ENCODE measurements around the gene SEPHS2. TPM values are rescaled to one million over a fixed set of nuclear protein-coding genes. Genes with fewer than 3 reads are reported as not detected.
"Not testable (repeated sequence)": the region's sequence is repeated elsewhere in the genome, so short reads cannot be mapped to it uniquely, and the experiment has no call there.

The SEPHS2 gene
- total and polyA plus RNA-seq, 4 experiments from 2014 or later: 42.0 to 65.9 (median 50.4) TPM

DNA sequence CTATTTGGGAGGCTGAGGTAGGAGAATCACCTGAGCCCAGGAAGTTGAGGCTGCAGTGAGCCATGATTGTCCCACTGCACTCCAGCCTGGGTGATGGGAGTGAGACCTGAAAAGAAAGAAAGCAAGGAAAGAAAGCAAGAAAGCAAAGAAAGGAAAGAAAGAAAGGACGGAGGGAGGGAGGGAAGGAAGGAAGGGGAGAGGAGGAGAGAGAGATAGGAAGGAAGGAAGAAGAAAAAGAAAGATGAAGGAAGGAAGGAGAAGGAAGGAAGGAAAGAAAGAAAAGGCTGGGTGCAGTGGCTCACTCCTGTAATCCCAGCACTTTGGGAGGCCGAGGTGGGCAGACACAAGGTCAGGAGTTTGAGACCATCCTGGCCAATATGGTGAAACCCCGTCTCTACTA is 32.1 kb upstream of the SEPHS2 start:
- H3K4me3 ChIP-seq (ENCODE audit: low read length in 2 of 2); H3K9me3 ChIP-seq (ENCODE audit: control insufficient read depth in 1 of 2, low read length in 2 of 2); H3K27me3 ChIP-seq (ENCODE audit: insufficient read depth, low read length); H3K9me3 Mint-ChIP-seq; DNase-seq; H3K27me3 Mint-ChIP-seq: not testable (repeated sequence)
- Mint-ChIP-seq H3K27ac (peak overlapping the region; percentile 79 to 95 (median 91)), H3K36me3 (peaks cover 51 to 74% of the 10 kb centered on the region in 2 donors), H3K4me3 (peak overlapping the region in 5 of 8 donors; percentile 15 to 66 (median 38)), H3K4me1 (peaks cover 38 to 77% (median 55%) of the 10 kb centered on the region in 4 donors)
- intact Hi-C loops (cut with micrococcal nuclease): loop anchor here (10.0 kb wide), 1 partner anchor 47 kb away; the partner anchor contains the start of gene ZNF768
- H3K4me1 ChIP-seq (ENCODE audit: insufficient read depth, low read length): peaks cover 76% of the 10 kb centered on the region
- CTCF ChIA-PET (ENCODE audit: partially characterized antibody): interaction anchor here (0.7 to 7.1 kb wide), 4 partner anchors 20 to 120 kb away, joined by 3 to 143 read pairs (median 5); partner anchors contain the start of gene SEPHS2
- peaks cover 46% of the 10 kb centered on the region for H3K36me3 ChIP-seq (ENCODE audit: insufficient read depth, low read length)
- peak overlapping the region; percentile 3 for H3K27ac ChIP-seq (ENCODE audit: low read depth, low read length)
- POLR2A ChIA-PET (ENCODE audit: partially characterized antibody): interaction anchor here (1.2 to 41.1 kb wide), 6 partner anchors 17 to 80 kb away, joined by 3 to 1162 read pairs (median 20); partner anchors contain the start of genes DCTPP1, SEPHS2 and ZNF764

DNA sequence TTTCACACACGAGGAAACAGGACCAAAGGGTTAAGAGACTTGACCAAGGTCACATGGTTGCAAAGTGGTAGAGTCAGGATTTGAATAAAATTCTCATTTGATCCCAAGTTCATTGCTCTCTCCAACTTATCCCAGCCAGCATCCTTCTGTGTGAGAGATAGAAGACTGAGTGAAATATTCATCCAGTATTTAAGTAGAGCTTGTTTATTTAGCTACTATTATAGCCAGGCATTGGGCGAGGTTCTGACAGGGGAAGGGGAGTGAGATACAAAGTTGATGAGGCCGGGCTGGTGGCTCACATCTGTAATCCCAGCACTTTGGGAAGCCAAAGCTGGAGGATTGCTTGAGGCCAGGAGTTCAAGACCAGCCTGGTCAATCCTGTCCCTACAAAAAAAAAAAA is 31.3 kb upstream of the SEPHS2 start:
- Mint-ChIP-seq H3K9me3 (no peaks in the 10 kb centered on the region), H3K27me3 (no peaks in the 10 kb centered on the region), H3K4me1 (peaks cover 37 to 78% (median 55%) of the 10 kb centered on the region in 4 donors), H3K36me3 (peaks cover 45 to 74% of the 10 kb centered on the region in 2 donors), H3K27ac (peak overlapping the region; percentile 79 to 95 (median 91)), H3K4me3 (peak overlapping the region in 3 of 8 donors; percentile 6 to 32 (median 20))
- Histone ChIP-seq H3K9me3 (ENCODE audit: control insufficient read depth in 1 of 2, low read length in 2 of 2) (no peaks in the 10 kb centered on the region), H3K27ac (ENCODE audit: low read depth, low read length) (peak overlapping the region; percentile 11), H3K36me3 (ENCODE audit: insufficient read depth, low read length) (peaks cover 38% of the 10 kb centered on the region), H3K4me3 (ENCODE audit: low read length in 2 of 2) (no peak overlapping the region), H3K4me1 (ENCODE audit: insufficient read depth, low read length) (peaks cover 74% of the 10 kb centered on the region), H3K27me3 (ENCODE audit: insufficient read depth, low read length) (no peaks in the 10 kb centered on the region)
- POLR2A ChIA-PET (ENCODE audit: partially characterized antibody): interaction anchor here (1.0 to 41.1 kb wide), 8 partner anchors 17 to 81 kb away, joined by 3 to 1162 read pairs (median 17); partner anchors contain the start of genes DCTPP1, SEPHS2 and ZNF764
- no peak for DNase-seq
- intact Hi-C loops (cut with micrococcal nuclease): loop anchor here (10.0 kb wide), 1 partner anchor 48 kb away; the partner anchor contains the start of gene ZNF768
- CTCF ChIA-PET (ENCODE audit: partially characterized antibody): interaction anchor here (0.7 to 7.1 kb wide), 6 partner anchors 19 to 121 kb away, joined by 3 to 143 read pairs (median 4); partner anchors contain the start of genes DCTPP1, SEPHS2 and ZNF747

DNA sequence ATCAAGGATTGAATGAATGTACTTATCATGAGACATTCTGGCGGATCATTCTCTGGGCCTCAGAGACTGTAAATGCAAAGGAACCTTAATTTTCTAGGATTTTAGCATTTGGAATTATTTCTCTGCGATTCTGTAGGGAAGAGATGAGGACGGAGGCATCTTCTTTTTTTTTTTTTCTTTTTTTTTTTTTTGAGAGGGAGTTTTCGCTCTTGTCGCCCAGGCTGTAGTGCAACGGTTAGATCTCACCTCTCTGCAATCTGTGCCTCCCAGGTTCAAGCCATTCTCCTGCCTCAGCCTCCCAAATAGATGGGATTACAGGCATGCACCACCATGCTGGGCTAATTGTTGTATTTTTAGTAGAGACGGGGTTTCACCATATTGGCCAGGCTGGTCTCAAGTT is 29.0 kb upstream of the SEPHS2 start:
- Histone ChIP-seq H3K4me3 (ENCODE audit: low read length in 2 of 2) (peak overlapping the region; percentile 77 to 96), H3K9me3 (ENCODE audit: control insufficient read depth in 1 of 2, low read length in 2 of 2) (no peaks in the 10 kb centered on the region), H3K27me3 (ENCODE audit: insufficient read depth, low read length) (no peaks in the 10 kb centered on the region), H3K36me3 (ENCODE audit: insufficient read depth, low read length) (peaks cover 18% of the 10 kb centered on the region), H3K27ac (ENCODE audit: low read depth, low read length) (peak overlapping the region; percentile 89), H3K4me1 (ENCODE audit: insufficient read depth, low read length) (peaks cover 80% of the 10 kb centered on the region)
- intact Hi-C loops (cut with micrococcal nuclease): loop anchor here (10.0 kb wide), 1 partner anchor 50 kb away; the partner anchor contains the start of gene ZNF768
- CTCF ChIA-PET (ENCODE audit: partially characterized antibody): interaction anchor here (1.3 to 7.1 kb wide), 7 partner anchors 8 to 61 kb away, joined by 3 to 143 read pairs (median 9); partner anchors contain the start of genes DCTPP1 and SEPHS2
- Mint-ChIP-seq H3K27me3 (no peaks in the 10 kb centered on the region), H3K9me3 (no peaks in the 10 kb centered on the region), H3K36me3 (peaks cover 32 to 57% of the 10 kb centered on the region in 2 donors), H3K4me1 (peaks cover 39 to 77% (median 55%) of the 10 kb centered on the region in 4 donors), H3K4me3 (peak overlapping the region; percentile 89 to 99 (median 98)), H3K27ac (peak overlapping the region; percentile 42 to 94 (median 89))
- no peak for DNase-seq
- POLR2A ChIA-PET (ENCODE audit: partially characterized antibody): interaction anchor here (1.1 to 41.1 kb wide), 12 partner anchors 7 to 175 kb away, joined by 3 to 1162 read pairs (median 18); partner anchors contain the start of genes DCTPP1, PRR14, SEPHS2 and ZNF688

DNA sequence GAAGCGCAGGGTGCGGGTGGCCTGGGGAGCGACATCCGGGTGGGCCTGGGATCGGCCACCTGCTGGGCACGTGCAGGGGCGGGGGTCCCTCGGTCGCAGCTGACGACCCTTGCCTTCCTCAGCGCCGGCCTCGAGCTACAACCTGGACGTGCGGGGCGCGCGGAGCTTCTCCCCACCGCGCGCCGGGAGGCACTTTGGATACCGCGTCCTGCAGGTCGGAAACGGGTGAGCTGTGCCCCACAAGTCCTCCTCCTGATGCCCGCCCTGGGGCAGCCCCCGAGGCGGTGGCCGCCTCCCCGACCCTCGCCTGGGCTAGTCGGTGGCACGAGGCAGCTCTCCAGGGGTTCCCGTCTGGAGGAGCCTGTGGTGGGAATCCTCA is 28.4 kb upstream of the SEPHS2 start:
- Histone ChIP-seq H3K36me3 (ENCODE audit: insufficient read depth, low read length) (peaks cover 12% of the 10 kb centered on the region), H3K4me3 (ENCODE audit: low read length in 2 of 2) (peak overlapping the region; percentile 77 to 96), H3K27ac (ENCODE audit: low read depth, low read length) (peak overlapping the region; percentile 89), H3K4me1 (ENCODE audit: insufficient read depth, low read length) (peaks cover 80% of the 10 kb centered on the region), H3K27me3 (ENCODE audit: insufficient read depth, low read length) (no peaks in the 10 kb centered on the region), H3K9me3 (ENCODE audit: control insufficient read depth in 1 of 2, low read length in 2 of 2) (no peaks in the 10 kb centered on the region)
- Mint-ChIP-seq H3K27me3 (no peaks in the 10 kb centered on the region), H3K4me3 (peak overlapping the region; percentile 98 to 99 (median 98)), H3K27ac (peak overlapping the region in 6 of 7 donors; percentile 93 to 97 (median 96)), H3K36me3 (peaks cover 32 to 53% of the 10 kb centered on the region in 2 donors), H3K4me1 (peaks cover 40 to 81% (median 55%) of the 10 kb centered on the region in 4 donors), H3K9me3 (no peaks in the 10 kb centered on the region)
- intact Hi-C loops (cut with micrococcal nuclease): loop anchor here (10.0 kb wide), 1 partner anchor 51 kb away; the partner anchor contains the start of gene ZNF768
- ChIA-PET POLR2A (ENCODE audit: partially characterized antibody) (interaction anchor here (0.8 to 41.1 kb wide), 18 partner anchors 8 to 176 kb away, joined by 3 to 1162 read pairs (median 10); partner anchors contain the start of genes DCTPP1, PRR14, SEPHS2 and ZNF688), CTCF (ENCODE audit: partially characterized antibody) (interaction anchor here (0.8 to 7.1 kb wide), 9 partner anchors 9 to 141 kb away, joined by 3 to 143 read pairs (median 4); partner anchors contain the start of genes DCTPP1 and SEPHS2)
- DNase-seq: no peak

DNA sequence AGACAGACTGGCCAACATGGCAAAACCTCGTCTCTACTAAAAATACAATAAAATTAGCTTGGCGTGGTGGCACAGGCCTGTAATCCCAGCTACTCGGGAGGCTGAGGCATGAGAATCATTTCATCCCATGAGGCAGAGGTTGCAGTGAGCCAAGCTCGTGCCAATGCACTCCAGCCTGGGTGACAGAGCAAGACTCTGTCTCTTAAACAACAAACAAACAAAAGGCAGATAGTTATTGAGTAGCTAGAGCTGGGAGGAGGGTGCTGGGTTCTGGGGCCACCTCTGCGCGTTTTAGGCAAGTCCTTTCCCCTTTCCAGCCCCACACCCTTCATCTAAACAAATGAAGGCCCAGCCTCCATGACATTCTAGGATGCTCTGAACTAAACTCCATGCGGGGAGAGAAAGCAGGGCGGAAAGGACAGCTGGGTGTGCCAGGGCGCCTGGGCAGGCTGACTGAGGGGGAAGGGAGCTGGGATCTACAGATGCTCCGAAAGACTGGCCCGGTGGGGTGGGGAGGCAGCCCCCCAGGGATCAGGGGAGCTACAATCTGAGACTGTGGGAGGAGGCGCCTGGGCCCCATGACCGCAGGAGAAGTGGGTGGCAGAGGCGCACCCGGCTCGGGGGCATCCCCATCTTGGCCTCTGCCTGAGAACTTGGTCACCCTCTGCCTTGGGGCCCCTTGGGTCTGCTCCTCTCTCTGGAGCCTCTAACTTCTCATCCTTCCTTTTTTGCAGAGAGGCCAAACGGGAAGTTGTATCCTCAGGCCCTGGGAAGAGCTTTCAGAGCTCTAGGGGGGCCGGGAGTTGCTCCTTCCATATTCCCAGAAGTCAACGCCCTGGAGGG is 27.8 kb upstream of the SEPHS2 start:
- Mint-ChIP-seq H3K27me3 (no peaks in the 10 kb centered on the region), H3K4me3 (peak overlapping the region; percentile 98 to 99 (median 98)), H3K4me1 (peaks cover 37 to 77% (median 51%) of the 10 kb centered on the region in 4 donors), H3K36me3 (peaks cover 29 to 48% of the 10 kb centered on the region in 2 donors), H3K9me3 (no peaks in the 10 kb centered on the region), H3K27ac (peak overlapping the region; percentile 92 to 97 (median 95))
- ChIA-PET CTCF (ENCODE audit: partially characterized antibody) (interaction anchor here (0.8 to 7.1 kb wide), 10 partner anchors 10 to 142 kb away, joined by 3 to 143 read pairs (median 4); partner anchors contain the start of genes DCTPP1 and SEPHS2), POLR2A (ENCODE audit: partially characterized antibody) (interaction anchor here (0.8 to 41.1 kb wide), 25 partner anchors 9 to 225 kb away, joined by 3 to 1162 read pairs (median 8); partner anchors contain the start of genes DCTPP1, FBRS, PRR14 and SEPHS2)
- Histone ChIP-seq H3K27me3 (ENCODE audit: insufficient read depth, low read length) (no peaks in the 10 kb centered on the region), H3K36me3 (ENCODE audit: insufficient read depth, low read length) (peaks cover 6% of the 10 kb centered on the region), H3K4me1 (ENCODE audit: insufficient read depth, low read length) (peaks cover 73% of the 10 kb centered on the region), H3K27ac (ENCODE audit: low read depth, low read length) (peak overlapping the region; percentile 89), H3K4me3 (ENCODE audit: low read length in 2 of 2) (peak overlapping the region; percentile 77 to 96), H3K9me3 (ENCODE audit: control insufficient read depth in 1 of 2, low read length in 2 of 2) (no peaks in the 10 kb centered on the region)
- intact Hi-C loops (cut with micrococcal nuclease): loop anchor here (2.0 to 10.0 kb wide), 2 partner anchors 19 to 51 kb away; partner anchors contain the start of gene ZNF768
- peak in 4 of 5 donors; percentile 34 to 68 (median 38) for DNase-seq

DNA sequence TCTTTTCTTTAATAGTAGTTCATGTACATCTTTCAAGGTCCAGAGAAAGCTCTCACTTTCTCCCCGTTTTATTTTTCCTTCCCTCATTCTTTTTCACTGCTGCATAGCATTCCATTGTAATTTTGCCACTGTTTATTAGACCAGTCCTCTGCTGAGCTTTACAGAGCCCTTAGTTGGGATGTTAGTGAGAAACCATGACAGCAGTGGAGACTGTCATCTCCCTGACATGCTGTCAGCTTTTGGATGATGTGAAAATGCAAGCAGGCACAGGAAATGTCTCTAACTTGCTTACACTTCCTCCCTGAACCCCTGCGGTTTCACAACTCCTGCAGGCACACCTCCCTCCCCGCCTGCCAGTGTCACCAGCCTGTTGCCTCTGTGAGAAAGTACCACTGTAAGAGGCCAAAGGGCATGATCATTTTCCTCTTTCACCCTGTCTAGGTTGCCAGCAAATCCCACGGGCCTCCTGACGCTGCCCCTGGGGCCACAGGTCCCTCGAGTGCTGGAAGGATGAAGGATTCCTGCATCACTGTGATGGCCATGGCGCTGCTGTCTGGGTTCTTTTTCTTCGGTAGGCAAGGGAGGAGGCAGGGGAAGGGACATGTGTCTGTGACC is 26.8 kb upstream of the SEPHS2 start, which contains the start of gene ITGAL:
Gene ITGAL (plus strand): TSS at position 415 of the 615 bp plus-strand sequence. CDS start 96 bp downstream, at position 511.
- peaks cover 6% of the 10 kb centered on the region for H3K36me3 ChIP-seq (ENCODE audit: insufficient read depth, low read length)
- peak within 1 kb of the TSS; percentile 98 to 99 (median 98) for H3K4me3 Mint-ChIP-seq
- H3K27me3 ChIP-seq (ENCODE audit: insufficient read depth, low read length): no peaks in the 10 kb centered on the region
- intact Hi-C loops (cut with micrococcal nuclease): loop anchor here (1.0 to 10.0 kb wide), 6 partner anchors 14 to 52 kb away; partner anchors contain the start of genes DCTPP1, SEPHS2 and ZNF768
- peaks cover 25 to 43% of the 10 kb centered on the region in 2 donors for H3K36me3 Mint-ChIP-seq
- H3K4me1 ChIP-seq (ENCODE audit: insufficient read depth, low read length): peaks cover 67% of the 10 kb centered on the region
- H3K27ac Mint-ChIP-seq: peak within 1 kb of the TSS; percentile 93 to 97 (median 95)
- H3K9me3 Mint-ChIP-seq: no peaks in the 10 kb centered on the region
- peaks cover 33 to 75% (median 45%) of the 10 kb centered on the region in 4 donors for H3K4me1 Mint-ChIP-seq
- peak within 1 kb of the TSS; percentile 77 to 96 for H3K4me3 ChIP-seq (ENCODE audit: low read length in 2 of 2)
- peak; percentile 87 to 97 (median 89) for DNase-seq
- no peaks in the 10 kb centered on the region for H3K9me3 ChIP-seq (ENCODE audit: control insufficient read depth in 1 of 2, low read length in 2 of 2)
- H3K27ac ChIP-seq (ENCODE audit: low read depth, low read length): peak within 1 kb of the TSS; percentile 89
- no peaks in the 10 kb centered on the region for H3K27me3 Mint-ChIP-seq
- POLR2A ChIA-PET (ENCODE audit: partially characterized antibody): interaction anchor here (0.6 to 41.1 kb wide), 30 partner anchors 8 to 673 kb away, joined by 3 to 1162 read pairs (median 8); partner anchors contain the start of genes ALDOA, DCTPP1, FBRS and PRR14
- CTCF ChIA-PET (ENCODE audit: partially characterized antibody): interaction anchor here (0.6 to 7.1 kb wide), 9 partner anchors 14 to 85 kb away, joined by 3 to 143 read pairs (median 5); partner anchors contain the start of genes DCTPP1, SEPHS2 and ZNF747
